ENCODE measurements around the gene CDIPT. TPM values are rescaled to one million over a fixed set of nuclear protein-coding genes. Genes with fewer than 3 reads are reported as not detected.

CDIPT gene
- total and polyA plus RNA-seq, 2 of the 13 experiments (the other 11 are each of a cell fraction or from before 2014, with no cell fraction given) = 54.9 to 97.5 TPM

GRCh38 chr16:29900102-29900887 lies 37.3 kb upstream of the CDIPT start, which contains the start of gene ASPHD1 (continued):
- peak; percentile 85; the same call in 1 of the 2 replicates for TF ChIP-seq LBX2 (CRISPR knock-in tag; IDR thresholded peaks at IDR 0.05; ENCODE audit: borderline replicate concordance)
- peak; percentile 47; the same call in 1 of the 2 replicates for TF ChIP-seq RAD21 (CRISPR knock-in tag; IDR thresholded peaks at IDR 0.05)
- TF ChIP-seq ZNF737 (CRISPR knock-in tag; IDR thresholded peaks at IDR 0.05; ENCODE audit: borderline replicate concordance) = no peak
- peak; percentile 85; the same call in 1 of the 2 replicates for TF ChIP-seq ZNF329 (CRISPR knock-in tag; IDR thresholded peaks at IDR 0.05; ENCODE audit: low read depth)
- TF ChIP-seq SP1 (IDR thresholded peaks at IDR 0.05) = no peak; the same call in 1 of the 2 replicates
- TF ChIP-seq SP1 (CRISPR knock-in tag; IDR thresholded peaks at IDR 0.05) = peak; percentile 83
- no peak for TF ChIP-seq WIZ (CRISPR knock-in tag; IDR thresholded peaks at IDR 0.05)
- TF ChIP-seq ZNF567 (CRISPR knock-in tag; IDR thresholded peaks at IDR 0.05; ENCODE audit: borderline replicate concordance) = peak; percentile 18; the same call in 1 of the 2 replicates
- TF ChIP-seq ARID5B (CRISPR knock-in tag; IDR thresholded peaks at IDR 0.05) = peak; percentile 44
- no peak for TF ChIP-seq FIP1L1 (IDR thresholded peaks at IDR 0.05; ENCODE audit: borderline replicate concordance, insufficient read depth, low read depth, low read length)
- TF ChIP-seq CENPT (CRISPR knock-in tag; IDR thresholded peaks at IDR 0.05; ENCODE audit: low read depth) = no peak
- TF ChIP-seq ZSCAN25 (CRISPR knock-in tag; IDR thresholded peaks at IDR 0.05) = peak; percentile 69
- peak; percentile 22 for TF ChIP-seq XRCC5 (optimal IDR thresholded peaks at IDR 0.05; ENCODE audit: low read length)
- TF ChIP-seq MTERF4 (CRISPR knock-in tag; IDR thresholded peaks at IDR 0.05) = peak; percentile 97
- TF ChIP-seq ZNF546 (CRISPR knock-in tag; conservative IDR thresholded peaks at IDR 0.05) = peak; percentile 98
- no peak; the same call in 1 of the 2 replicates for TF ChIP-seq PRDM15 (CRISPR knock-in tag; IDR thresholded peaks at IDR 0.05)
- no peak for TF ChIP-seq ZNF331 (CRISPR knock-in tag; IDR thresholded peaks at IDR 0.05)
- no peak; the same call in 1 of the 2 replicates for TF ChIP-seq PRMT3 (CRISPR knock-in tag; IDR thresholded peaks at IDR 0.05; ENCODE audit: borderline replicate concordance, low read depth)
